HepG2 (cell line): ENCODE data around the gene HK2. TPM values are rescaled to one million over a fixed set of nuclear protein-coding genes. Genes with fewer than 3 reads are reported as not detected.

Experiments used
- ATAC-seq: fragments of 200-7000 bp; cut with Tn5 transposase; 3 replicates; pipeline ENCODE4 v1.9.1; 2020; ENCODE audit warnings: mild to moderate bottlenecking, moderate library complexity
- BruUV-seq: library from RNA; stranded (reverse); fragments of 400-500 nt; replicated peaks from 2 replicates; lab custom pipeline; 2021; lab: Mats Ljungman, UMichigan
- CTCF ChIA-PET: fragments of 300-600 bp; formaldehyde crosslinking; extraction: SDS; loops from one replicate; lab custom pipeline; 2021; ENCODE audit warnings: low total read pairs, inconsistent platforms, low intra/inter-chr PET ratio; lab: Yijun Ruan, JAX
- POLR2A ChIA-PET: fragments of 350-600 bp; sonication (Branson Sonifier 250); formaldehyde crosslinking; loops from one replicate; lab custom pipeline; 2020; ENCODE audit warnings: antibody characterized with exemption, inconsistent platforms; lab: Yijun Ruan, JAX
- DNase-seq: peaks from one replicate; pipeline ENCODE4 v3.0.0-alpha.2; 2015; ENCODE audit warnings: low spot score
- FAIRE-seq: peaks from 3 replicates; lab custom pipeline; 2011; peaks lifted over from hg19 to GRCh38; lab: Jason Lieb, UNC
- H2AFZ ChIP-seq: one replicate; pipeline ENCODE4 v1.6.1; 2011; ENCODE audit warnings: low read length, inconsistent platforms
- H3K27ac ChIP-seq: fragments of 300-600 bp; 3 replicates; pipeline ENCODE4 v1.8.0; 2011; ENCODE audit warnings: mixed run types, mild to moderate bottlenecking, mixed read lengths, low read length, inconsistent platforms; ENCODE audit not compliant: insufficient read depth; ENCODE audit errors: extremely low read length
- H3K27me3 ChIP-seq, 2 experiments: fragments of 200-600 bp in 1 of 2; 2 replicates in 1 of 2; 3 replicates in 1 of 2; pipeline versions ENCODE4 v1.6.0 to v1.8.0; 2011; ENCODE audit warnings: low read length in 2 of 2, mild to moderate bottlenecking in 2 of 2, moderate library complexity in 2 of 2, inconsistent platforms in 1 of 2; ENCODE audit not compliant: insufficient read depth in 2 of 2, control insufficient read depth in 1 of 2
- H3K36me3 ChIP-seq, 2 experiments: fragments of 200-600 bp in 1 of 2; replicated peaks in 1 of 2; 2 replicates in 1 of 2; 3 replicates in 1 of 2; pipeline versions ENCODE4 v1.5.1 to v1.8.0; 2011; ENCODE audit warnings: low read length in 2 of 2, inconsistent platforms in 1 of 2; ENCODE audit not compliant: insufficient read depth in 2 of 2, control insufficient read depth in 1 of 2
- H3K4me1 ChIP-seq: 2 replicates; pipeline ENCODE4 v1.5.1; 2012; ENCODE audit warnings: low read length, inconsistent platforms; ENCODE audit not compliant: insufficient read depth
- H3K4me2 ChIP-seq: 2 replicates; pipeline ENCODE4 v1.6.0; 2011; ENCODE audit warnings: low read depth, low read length, inconsistent platforms
- H3K4me3 ChIP-seq, 3 experiments: fragments of 200-600 bp in 1 of 3; sonication (generic), shearing (Covaris generic) in 1 of 3; replicated peaks in 1 of 3; 2 replicates each; pipeline ENCODE4 v1.5.1; 2011 to 2016; ENCODE audit warnings: low read length in 3 of 3, inconsistent platforms in 2 of 3, low read depth in 2 of 3, mild to moderate bottlenecking in 2 of 3, control low read depth in 1 of 3, mixed read lengths in 1 of 3; ENCODE audit not compliant: insufficient read depth in 1 of 3
- H3K79me2 ChIP-seq: one replicate; pipeline ENCODE4 v1.6.1; 2011; ENCODE audit warnings: low read length, inconsistent platforms; ENCODE audit not compliant: insufficient read depth
- H3K9ac ChIP-seq: 2 replicates; pipeline ENCODE4 v1.6.0; 2011; ENCODE audit warnings: mild to moderate bottlenecking, low read depth, low read length, inconsistent platforms; ENCODE audit not compliant: insufficient read depth
- H3K9me3 ChIP-seq: 2 replicates; pipeline ENCODE4 v1.5.1; 2012; ENCODE audit warnings: mild to moderate bottlenecking, low read length
- H4K20me1 ChIP-seq: 2 replicates; pipeline ENCODE4 v1.6.0; 2011; ENCODE audit warnings: inconsistent platforms, mild to moderate bottlenecking, low read length, moderate library complexity; ENCODE audit not compliant: insufficient read depth
- BCL6 ChIP-seq: IDR thresholded peaks from 2 replicates; pipeline ENCODE4 v1.6.1; 2016; ENCODE audit warnings: missing genetic modification reagents, missing compliant biosample characterization
- CREB1 ChIP-seq, 2 experiments: fragments of 450-650 bp in 1 of 2; IDR thresholded peaks; 2 replicates each; pipeline ENCODE4 v1.6.1; 2016 to 2017; ENCODE audit warnings: control low read depth in 1 of 2, mild to moderate bottlenecking in 1 of 2, missing compliant biosample characterization in 1 of 2, missing genetic modification characterization in 1 of 2
- FOSL1 ChIP-seq: sonication (generic); formaldehyde crosslinking; IDR thresholded peaks from 2 replicates; pipeline ENCODE4 v1.9.0; 2021; ENCODE audit warnings: missing genetic modification reagents, borderline replicate concordance
- KAT8 ChIP-seq: IDR thresholded peaks from 2 replicates; pipeline ENCODE4 v1.6.1; 2016; ENCODE audit warnings: missing genetic modification reagents, missing compliant biosample characterization
- POLR2AphosphoS5 ChIP-seq: IDR thresholded peaks from 2 replicates; pipeline ENCODE4 v1.6.1; 2012; ENCODE audit warnings: low read depth, low read length
- RAD21 ChIP-seq: fragments of 450-650 bp; formaldehyde crosslinking; IDR thresholded peaks from 2 replicates; pipeline ENCODE4 v1.5.0; 2020; ENCODE audit warnings: mild to moderate bottlenecking
- SOX13 ChIP-seq, 3 experiments: fragments of 450-650 bp in 1 of 3; sonication (generic) in 1 of 3; formaldehyde crosslinking in 1 of 3; IDR thresholded peaks in 2 of 3; conservative IDR thresholded peaks in 1 of 3; 2 replicates each; pipeline versions ENCODE4 v1.5.0 to v1.6.1; 2016 to 2020; ENCODE audit warnings: antibody characterized with exemption in 1 of 3, mild to moderate bottlenecking in 1 of 3, missing compliant biosample characterization in 1 of 3, missing genetic modification reagents in 1 of 3, moderate library complexity in 1 of 3
- SOX5 ChIP-seq: IDR thresholded peaks from 2 replicates; pipeline ENCODE4 v1.6.1; 2016; ENCODE audit warnings: borderline replicate concordance
- SOX6 ChIP-seq, 2 experiments: fragments of 450-650 bp in 1 of 2; sonication (generic) in 1 of 2; formaldehyde crosslinking in 1 of 2; IDR thresholded peaks; 2 replicates each; pipeline versions ENCODE4 v1.4.0 to v1.6.1; 2017 to 2020; ENCODE audit warnings: antibody characterized with exemption in 1 of 2, mild to moderate bottlenecking in 1 of 2, missing genetic modification reagents in 1 of 2
- TGIF2 ChIP-seq: IDR thresholded peaks from 2 replicates; pipeline ENCODE4 v1.6.1; 2016; ENCODE audit warnings: control low read depth, missing compliant biosample characterization
- ZFP41 ChIP-seq: sonication (generic); formaldehyde crosslinking; IDR thresholded peaks from 2 replicates; pipeline ENCODE4 v1.4.0; 2020; ENCODE audit warnings: mild to moderate bottlenecking, missing genetic modification reagents, borderline replicate concordance
- ZNF350 ChIP-seq: sonication (generic); formaldehyde crosslinking; IDR thresholded peaks from 2 replicates; pipeline ENCODE4 v1.4.0; 2020; ENCODE audit warnings: mild to moderate bottlenecking, low read depth, missing genetic modification reagents, borderline replicate concordance
- ZNF501 ChIP-seq: sonication (generic); formaldehyde crosslinking; IDR thresholded peaks from 2 replicates; pipeline ENCODE4 v1.5.1; 2020; ENCODE audit warnings: mild to moderate bottlenecking, moderate library complexity, missing genetic modification reagents
- ZNF550 ChIP-seq: sonication (generic); formaldehyde crosslinking; IDR thresholded peaks from 2 replicates; pipeline ENCODE4 v1.4.0; 2020; ENCODE audit warnings: mild to moderate bottlenecking, missing genetic modification reagents, borderline replicate concordance
- ZNF552 ChIP-seq: sonication (generic); formaldehyde crosslinking; IDR thresholded peaks from 2 replicates; pipeline ENCODE4 v1.9.0; 2022; ENCODE audit warnings: missing genetic modification reagents, mild to moderate bottlenecking, borderline replicate concordance
- ZNF614 ChIP-seq: IDR thresholded peaks from 2 replicates; pipeline ENCODE4 v1.6.1; 2018; ENCODE audit warnings: missing biosample characterization, missing genetic modification reagents, inconsistent platforms, borderline replicate concordance
- in situ Hi-C: cut with HindIII; loops from 2 replicates; pipeline ENCODE4 v1.10.0; 2017; ENCODE audit warnings: low pct_unique_long_range_greater_than_20kb; ENCODE audit not compliant: extremely low pct_ligation_motif_present
- intact Hi-C: fragments of 100-400 bp; cut with micrococcal nuclease; formaldehyde crosslinking; loops from one replicate; pipeline ENCODE4 v1.10.0; 2022; ENCODE audit not compliant: unreplicated experiment
- polyA plus RNA-seq, 8 experiments: library from polyadenylated mRNA; depleted of rRNA in 3 of 8; stranded (reverse) in 7 of 8; unstranded in 1 of 8; fragments of >200 nt; fragmentation: Illumina TruSeq in 4 of 8; extraction: Trizol in 4 of 8; gene quantifications; 2 replicates each; pipeline versions ENCODE4 v1.2.1 to v1.2.3, GENCODE V29; 2011 to 2016; ENCODE audit warnings: low read depth in 4 of 8, missing spikeins in 1 of 8, mixed read lengths in 1 of 8; ENCODE audit not compliant: insufficient read depth in 1 of 8
- total RNA-seq, 5 experiments: library from RNA; depleted of rRNA; stranded (reverse); fragments of >200 nt; fragmentation: Illumina TruSeq; extraction: Trizol; gene quantifications; 2 replicates each; pipeline ENCODE4 v1.2.3, GENCODE V29; 2016; ENCODE audit warnings: low read depth in 1 of 5
- TF ChIP-seq, protein P1 (sequence below): IDR thresholded peaks from 2 replicates; pipeline ENCODE4 v1.4.0; 2020; ENCODE audit warnings: mild to moderate bottlenecking, missing genetic modification reagents
- TF ChIP-seq, protein P2 (sequence below): sonication (generic); IDR thresholded peaks from 2 replicates; pipeline ENCODE4 v1.6.1; 2016; ENCODE audit warnings: low read depth, borderline replicate concordance
- TF ChIP-seq, protein P3 (sequence below): sonication (generic); formaldehyde crosslinking; IDR thresholded peaks from 2 replicates; pipeline ENCODE4 v1.4.0; 2020; ENCODE audit warnings: missing genetic modification reagents

Gene HK2
- total and polyA plus RNA-seq, 2 of the 13 experiments (the other 11 are each of a cell fraction or from before 2014, with no cell fraction given) = 13.2 to 101 TPM

DNA sequence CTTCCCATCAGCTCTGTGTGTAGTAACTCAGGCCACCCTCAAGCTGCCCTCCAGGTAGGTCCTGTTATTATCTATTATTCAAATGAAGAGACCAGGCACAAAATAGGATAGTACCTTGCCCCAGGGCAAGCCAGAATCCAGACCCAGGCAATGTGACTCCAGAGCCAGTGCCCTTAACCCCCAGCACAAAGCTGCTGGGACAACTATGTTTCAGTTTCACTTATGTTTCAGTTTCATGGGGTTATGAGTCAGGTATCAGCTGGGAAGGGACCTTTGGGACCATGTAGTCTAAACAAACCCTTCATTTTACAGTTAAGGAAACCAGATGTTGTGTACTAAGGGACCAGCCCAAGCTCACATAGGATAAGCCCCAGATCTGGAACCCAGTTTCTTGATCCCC is 10.0 kb downstream of the HK2 start:
- Histone ChIP-seq H3K9ac (no peak overlapping the region), H3K4me1 (peaks cover 99% of the 10 kb centered on the region), H3K27me3 (no peaks in the 10 kb centered on the region), H3K79me2 (peaks cover 94% of the 10 kb centered on the region), H3K4me3 (no peak overlapping the region), H3K9me3 (no peaks in the 10 kb centered on the region), H3K4me2 (peak overlapping the region; percentile 40), H2AFZ (no peak overlapping the region), H4K20me1 (peaks cover 87% of the 10 kb centered on the region), H3K36me3 (peaks cover 29 to 73% of the 10 kb centered on the region in 2 experiments), H3K27ac (peak overlapping the region; percentile 10)
- BruUV-seq = no TSS peak
- in situ Hi-C loops (no loop called here), intact Hi-C loops (no loop called here)
- CTCF ChIA-PET = no interaction called here
- peak; percentile 66 for ATAC-seq
- peak; percentile 76 for DNase-seq
- POLR2A ChIA-PET = interaction anchor here (0.6 to 1.7 kb wide), 4 partner anchors 9 to 722 kb away, joined by 3 to 11 read pairs (median 4); no protein-coding TSS in a partner anchor
- peak; percentile 26 for FAIRE-seq
- peak; percentile 33; the same call in 1 of the 2 replicates for TF ChIP-seq ZNF614 (CRISPR knock-in tag)
- TF ChIP-seq FOSL1 (CRISPR knock-in tag) = peak; percentile 60; the same call in 1 of the 2 replicates
- no peak for TF ChIP-seq ZNF550 (CRISPR knock-in tag)
- 0 out of 2 replicates have a peak, but pooled peaks have one; percentile 13 for TF ChIP-seq RAD21 (CRISPR knock-in tag)
- no peak for TF ChIP-seq SOX13 (IDR thresholded peaks at IDR 0.05)
- peak in 1 of 2 experiments; percentile 49; a peak in 1 of 4 replicates for TF ChIP-seq SOX13 (CRISPR knock-in tag; conservative IDR thresholded peaks at IDR 0.05 in 1 of 2, IDR thresholded peaks at IDR 0.05 in 1 of 2)
- TF ChIP-seq, protein P1, sequence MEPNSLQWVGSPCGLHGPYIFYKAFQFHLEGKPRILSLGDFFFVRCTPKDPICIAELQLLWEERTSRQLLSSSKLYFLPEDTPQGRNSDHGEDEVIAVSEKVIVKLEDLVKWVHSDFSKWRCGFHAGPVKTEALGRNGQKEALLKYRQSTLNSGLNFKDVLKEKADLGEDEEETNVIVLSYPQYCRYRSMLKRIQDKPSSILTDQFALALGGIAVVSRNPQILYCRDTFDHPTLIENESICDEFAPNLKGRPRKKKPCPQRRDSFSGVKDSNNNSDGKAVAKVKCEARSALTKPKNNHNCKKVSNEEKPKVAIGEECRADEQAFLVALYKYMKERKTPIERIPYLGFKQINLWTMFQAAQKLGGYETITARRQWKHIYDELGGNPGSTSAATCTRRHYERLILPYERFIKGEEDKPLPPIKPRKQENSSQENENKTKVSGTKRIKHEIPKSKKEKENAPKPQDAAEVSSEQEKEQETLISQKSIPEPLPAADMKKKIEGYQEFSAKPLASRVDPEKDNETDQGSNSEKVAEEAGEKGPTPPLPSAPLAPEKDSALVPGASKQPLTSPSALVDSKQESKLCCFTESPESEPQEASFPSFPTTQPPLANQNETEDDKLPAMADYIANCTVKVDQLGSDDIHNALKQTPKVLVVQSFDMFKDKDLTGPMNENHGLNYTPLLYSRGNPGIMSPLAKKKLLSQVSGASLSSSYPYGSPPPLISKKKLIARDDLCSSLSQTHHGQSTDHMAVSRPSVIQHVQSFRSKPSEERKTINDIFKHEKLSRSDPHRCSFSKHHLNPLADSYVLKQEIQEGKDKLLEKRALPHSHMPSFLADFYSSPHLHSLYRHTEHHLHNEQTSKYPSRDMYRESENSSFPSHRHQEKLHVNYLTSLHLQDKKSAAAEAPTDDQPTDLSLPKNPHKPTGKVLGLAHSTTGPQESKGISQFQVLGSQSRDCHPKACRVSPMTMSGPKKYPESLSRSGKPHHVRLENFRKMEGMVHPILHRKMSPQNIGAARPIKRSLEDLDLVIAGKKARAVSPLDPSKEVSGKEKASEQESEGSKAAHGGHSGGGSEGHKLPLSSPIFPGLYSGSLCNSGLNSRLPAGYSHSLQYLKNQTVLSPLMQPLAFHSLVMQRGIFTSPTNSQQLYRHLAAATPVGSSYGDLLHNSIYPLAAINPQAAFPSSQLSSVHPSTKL (CRISPR knock-in tag) = 0 out of 2 replicates have a peak, but pooled peaks have one; percentile 11
- TF ChIP-seq ZNF552 (CRISPR knock-in tag) = no peak
- 0 out of 2 replicates have a peak, but pooled peaks have one; percentile 26 for TF ChIP-seq ZNF350
- peak; percentile 26; the same call in 1 of the 2 replicates for TF ChIP-seq KAT8 (CRISPR knock-in tag)
- no peak for TF ChIP-seq CREB1 (IDR thresholded peaks at IDR 0.05)
- TF ChIP-seq CREB1 (CRISPR knock-in tag; IDR thresholded peaks at IDR 0.05) = peak; percentile 56
- TF ChIP-seq SOX5 (CRISPR knock-in tag) = 0 out of 2 replicates have a peak, but pooled peaks have one; percentile 16
- TF ChIP-seq BCL6 (CRISPR knock-in tag) = 0 out of 2 replicates have a peak, but pooled peaks have one; percentile 10
- TF ChIP-seq ZNF501 (CRISPR knock-in tag) = 0 out of 2 replicates have a peak, but pooled peaks have one; percentile 15
- TF ChIP-seq SOX6 (IDR thresholded peaks at IDR 0.05) = no peak
- TF ChIP-seq SOX6 (CRISPR knock-in tag; IDR thresholded peaks at IDR 0.05) = peak; percentile 33; the same call in 1 of the 2 replicates
- TF ChIP-seq POLR2AphosphoS5 = peak; percentile 17; the same call in 1 of the 2 replicates
- TF ChIP-seq ZFP41 (CRISPR knock-in tag) = no peak
- TF ChIP-seq, protein P2, sequence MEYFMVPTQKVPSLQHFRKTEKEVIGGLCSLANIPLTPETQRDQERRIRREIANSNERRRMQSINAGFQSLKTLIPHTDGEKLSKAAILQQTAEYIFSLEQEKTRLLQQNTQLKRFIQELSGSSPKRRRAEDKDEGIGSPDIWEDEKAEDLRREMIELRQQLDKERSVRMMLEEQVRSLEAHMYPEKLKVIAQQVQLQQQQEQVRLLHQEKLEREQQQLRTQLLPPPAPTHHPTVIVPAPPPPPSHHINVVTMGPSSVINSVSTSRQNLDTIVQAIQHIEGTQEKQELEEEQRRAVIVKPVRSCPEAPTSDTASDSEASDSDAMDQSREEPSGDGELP = peak; percentile 97
- peak; percentile 64; the same call in 1 of the 2 replicates for TF ChIP-seq TGIF2 (CRISPR knock-in tag)
- TF ChIP-seq, protein P3, sequence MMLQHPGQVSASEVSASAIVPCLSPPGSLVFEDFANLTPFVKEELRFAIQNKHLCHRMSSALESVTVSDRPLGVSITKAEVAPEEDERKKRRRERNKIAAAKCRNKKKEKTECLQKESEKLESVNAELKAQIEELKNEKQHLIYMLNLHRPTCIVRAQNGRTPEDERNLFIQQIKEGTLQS (CRISPR knock-in tag) = peak; percentile 34; the same call in 1 of the 2 replicates
